GM23248 (cell line): Measurements from ENCODE around the gene RAD21L1. TPM values are rescaled to one million over a fixed set of nuclear protein-coding genes. Genes with fewer than 3 reads are reported as not detected.
A peak's percentile ranks its signal among the peaks of the same experiment; 100 is the strongest.

ENCODE experiments used
- DNase-seq: peaks from one replicate; pipeline ENCODE4 v3.0.0-alpha.2; 2015
- H2AFZ ChIP-seq: fragments of 200-600 bp; sonication (generic); 2 replicates; pipeline ENCODE4 v1.6.1; 2016; ENCODE audit warnings: antibody characterized with exemption
- H3F3A ChIP-seq: fragments of 200-600 bp; sonication (generic); 2 replicates; pipeline ENCODE4 v1.6.1; 2016; ENCODE audit warnings: mild to moderate bottlenecking, antibody characterized with exemption, mixed run types; ENCODE audit not compliant: insufficient read depth
- H3K27ac ChIP-seq: fragments of 200-600 bp; sonication (generic); 2 replicates; pipeline ENCODE4 v1.5.1; 2016; ENCODE audit warnings: mild to moderate bottlenecking
- H3K27me3 ChIP-seq: fragments of 200-600 bp; sonication (generic); replicated peaks from 2 replicates; pipeline ENCODE4 v1.6.1; 2016; ENCODE audit warnings: mild to moderate bottlenecking; ENCODE audit not compliant: insufficient read depth
- H3K36me3 ChIP-seq: fragments of 200-600 bp; sonication (generic); 2 replicates; pipeline ENCODE4 v1.6.1; 2016; ENCODE audit warnings: low read depth, mild to moderate bottlenecking
- H3K4me1 ChIP-seq: fragments of 200-600 bp; sonication (generic); 2 replicates; pipeline ENCODE4 v1.6.1; 2016; ENCODE audit warnings: mild to moderate bottlenecking; ENCODE audit not compliant: insufficient read depth
- H3K4me2 ChIP-seq: fragments of 200-600 bp; sonication (generic); one replicate; pipeline ENCODE4 v1.6.1; 2016; ENCODE audit warnings: mild to moderate bottlenecking; ENCODE audit not compliant: unreplicated experiment
- H3K4me3 ChIP-seq: fragments of 200-600 bp; sonication (generic); 2 replicates; pipeline ENCODE4 v1.5.1; 2016; ENCODE audit warnings: mild to moderate bottlenecking
- H3K79me2 ChIP-seq: fragments of 200-600 bp; sonication (generic); 2 replicates; pipeline ENCODE4 v1.6.1; 2016; ENCODE audit warnings: mild to moderate bottlenecking; ENCODE audit not compliant: insufficient read depth
- H3K9ac ChIP-seq: fragments of 200-600 bp; sonication (generic); 2 replicates; pipeline ENCODE4 v1.6.1; 2016; ENCODE audit warnings: mild to moderate bottlenecking
- H3K9me2 ChIP-seq: fragments of 200-600 bp; sonication (generic); 2 replicates; pipeline ENCODE4 v1.6.1; 2016; ENCODE audit warnings: mixed run types, mild to moderate bottlenecking, moderate library complexity; ENCODE audit not compliant: insufficient read depth
- H3K9me3 ChIP-seq: fragments of 200-600 bp; sonication (generic); one replicate; pipeline ENCODE4 v1.6.1; 2017; ENCODE audit warnings: low read depth
- H4K20me1 ChIP-seq: fragments of 200-600 bp; sonication (generic); 2 replicates; pipeline ENCODE4 v1.6.0; 2016; ENCODE audit not compliant: insufficient read depth
- EZH2 ChIP-seq: fragments of 200-600 bp; sonication (generic); IDR thresholded peaks from 2 replicates; pipeline ENCODE4 v1.6.1; 2018; ENCODE audit warnings: antibody characterized with exemption, mild to moderate bottlenecking; ENCODE audit not compliant: insufficient read depth, poor library complexity, severe bottlenecking
- EZH2phosphoT487 ChIP-seq: fragments of 200-600 bp; sonication (generic); IDR thresholded peaks from 2 replicates; pipeline ENCODE4 v1.6.1; 2018; ENCODE audit warnings: antibody characterized with exemption, moderate library complexity, mild to moderate bottlenecking, low read depth; ENCODE audit not compliant: insufficient read depth
- WGBS, 2 experiments: methylation state at CpG; one replicate each; pipeline ENCODE4 v1.1.6; 2015 to 2017; ENCODE audit warnings: low lambda C conversion rate in 2 of 2, low coverage in 1 of 2; ENCODE audit errors: missing lambda C conversion rate in 2 of 2; 5-methylcytosine and 5-hydroxymethylcytosine counted together
- in situ Hi-C: fragments of 300-500 bp; cut with MboI; formaldehyde crosslinking; loops from 2 replicates; pipeline ENCODE4 v1.15.0; 2020
- polyA plus RNA-seq: library from polyadenylated mRNA; unstranded; fragments of >200 nt; fragmentation: Nextera tagmentation; extraction: Ambion mirVana; gene quantifications from 2 replicates; pipeline ENCODE4 v1.2.1, GENCODE V29; 2016
- total RNA-seq: library from RNA; depleted of rRNA; stranded (reverse); fragments of >200 nt; shearing (Covaris generic); gene quantifications from 2 replicates; pipeline ENCODE4 v1.2.3, GENCODE V29; 2014

RAD21L1 gene
- total and polyA plus RNA-seq, 2 experiments from 2014 or later = 0.16 TPM; not detected in 1

DNA sequence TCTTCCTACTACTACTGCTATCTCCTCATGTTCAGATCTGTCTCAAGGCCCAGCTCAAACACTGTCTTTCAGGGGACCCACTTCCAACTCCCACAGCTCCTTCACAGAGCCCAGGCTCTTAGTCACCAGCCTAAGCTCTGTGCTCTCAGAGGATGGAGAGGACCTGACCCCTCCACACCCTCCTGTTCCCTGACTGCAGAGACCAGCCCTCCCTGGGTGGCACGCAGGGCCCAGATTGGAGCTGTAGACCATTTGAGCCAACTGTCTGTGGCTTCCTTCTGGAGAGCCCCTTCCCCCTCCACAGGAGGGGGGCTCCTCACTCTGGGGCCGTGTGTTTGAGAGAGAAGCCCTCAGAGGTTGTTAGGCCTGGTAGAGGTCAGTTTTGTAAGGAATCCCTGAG, 50.1 kb downstream of the RAD21L1 start:
- Histone ChIP-seq H3K9ac (no peak overlapping the region), H4K20me1 (no peaks in the 10 kb centered on the region), H3K27ac (no peak overlapping the region), H3K36me3 (no peaks in the 10 kb centered on the region), H2AFZ (no peak overlapping the region), H3K4me2 (no peak overlapping the region), H3K4me3 (no peak overlapping the region), H3K9me2 (no peaks in the 10 kb centered on the region), H3K27me3 (no peaks in the 10 kb centered on the region), H3K9me3 (no peaks in the 10 kb centered on the region), H3F3A (no peaks in the 10 kb centered on the region), H3K79me2 (no peaks in the 10 kb centered on the region), H3K4me1 (no peaks in the 10 kb centered on the region; the same call in 1 of the 2 replicates)
- in situ Hi-C loops = no loop called here
- TF ChIP-seq EZH2 (no peak), EZH2phosphoT487 (no peak)
- DNase-seq = no peak
- 85 to 100% methylated on average over 2 of the region's 2 CpGs for WGBS, 2 experiments

DNA sequence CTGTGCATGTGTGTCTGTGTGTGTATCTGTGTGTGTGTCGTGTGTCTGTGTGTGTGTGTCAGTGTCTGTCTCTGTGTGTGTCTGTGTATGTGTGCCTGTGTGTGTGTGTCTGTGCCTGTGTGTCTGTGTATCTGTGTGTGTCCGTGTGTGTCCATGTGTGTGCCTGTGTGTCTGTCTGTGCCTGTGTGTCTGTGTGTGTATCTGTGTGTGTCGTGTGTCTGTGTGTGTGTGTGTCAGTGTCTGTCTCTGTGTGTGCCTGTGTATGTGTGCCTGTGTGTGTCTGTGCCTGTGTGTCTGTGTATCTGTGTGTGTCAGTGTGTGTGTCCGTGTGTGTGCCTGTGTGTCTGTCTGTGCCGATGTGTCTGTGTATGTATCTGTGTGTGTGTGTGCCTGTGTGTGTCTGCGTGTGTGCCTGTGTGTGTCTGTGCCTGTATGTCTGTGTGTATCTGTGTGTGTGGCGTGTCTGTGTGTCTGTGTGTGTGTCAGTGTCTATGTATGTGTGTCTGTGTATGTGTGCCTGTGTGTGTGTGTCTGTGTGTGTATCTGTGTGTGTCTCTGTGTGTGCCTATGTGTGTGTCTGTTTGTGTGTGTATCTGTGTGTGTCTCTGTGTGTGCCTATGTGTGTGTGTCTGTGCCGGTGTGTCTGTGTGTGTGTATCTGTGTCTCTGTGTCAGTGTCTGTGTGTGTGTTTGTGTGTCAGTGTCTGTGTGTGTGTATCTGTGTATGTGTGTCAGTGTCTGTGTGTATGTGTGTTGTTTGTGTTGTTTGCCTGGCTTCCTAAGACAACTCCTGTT, 51.9 kb downstream of the RAD21L1 start:
- Histone ChIP-seq H2AFZ (no peak overlapping the region), H3F3A (no peaks in the 10 kb centered on the region), H4K20me1 (no peaks in the 10 kb centered on the region), H3K27me3 (no peaks in the 10 kb centered on the region), H3K79me2 (no peaks in the 10 kb centered on the region), H3K4me3 (no peak overlapping the region), H3K9me3 (no peaks in the 10 kb centered on the region), H3K9ac (no peak overlapping the region), H3K4me2 (no peak overlapping the region), H3K9me2 (no peaks in the 10 kb centered on the region), H3K27ac (no peak overlapping the region), H3K36me3 (no peaks in the 10 kb centered on the region), H3K4me1 (no peaks in the 10 kb centered on the region; the same call in 1 of the 2 replicates)
- in situ Hi-C loops = no loop called here
- WGBS, 2 experiments = 84 to 85% methylated on average over 8 of the region's 8 CpGs
- DNase-seq = no peak
- no peak for TF ChIP-seq EZH2
- no peak for TF ChIP-seq EZH2phosphoT487

DNA sequence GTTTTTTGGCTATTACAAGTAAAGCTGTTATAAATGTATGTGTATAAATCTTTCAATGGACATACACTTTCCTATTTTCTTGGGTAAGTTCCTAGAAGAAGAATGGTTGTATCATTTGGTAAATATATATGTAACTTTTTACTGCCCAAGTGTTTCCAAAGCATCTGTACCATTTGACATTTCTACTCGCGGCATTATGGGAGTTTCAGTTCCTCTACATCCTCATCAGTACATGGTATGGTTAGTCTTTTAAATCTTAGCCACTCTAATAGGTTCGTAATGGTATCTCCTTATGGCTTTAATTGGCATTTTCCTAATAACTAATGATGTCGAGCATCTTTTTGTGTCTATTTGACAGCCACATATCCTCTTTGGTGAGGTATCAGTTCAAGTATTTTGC, 53.1 kb downstream of the RAD21L1 start:
- Histone ChIP-seq H3K4me3 (no peak overlapping the region), H3K4me2 (no peak overlapping the region), H2AFZ (no peak overlapping the region), H3F3A (no peaks in the 10 kb centered on the region), H3K9ac (no peak overlapping the region), H4K20me1 (no peaks in the 10 kb centered on the region), H3K36me3 (no peaks in the 10 kb centered on the region), H3K9me2 (no peaks in the 10 kb centered on the region), H3K27me3 (no peaks in the 10 kb centered on the region), H3K27ac (no peak overlapping the region), H3K4me1 (no peaks in the 10 kb centered on the region; the same call in 1 of the 2 replicates), H3K9me3 (no peaks in the 10 kb centered on the region), H3K79me2 (no peaks in the 10 kb centered on the region)
- DNase-seq = no peak
- TF ChIP-seq EZH2phosphoT487 (no peak), EZH2 (no peak)
- in situ Hi-C loops = no loop called here
- 89 to 92% methylated on average over 4 of the region's 4 CpGs for WGBS, 2 experiments

DNA sequence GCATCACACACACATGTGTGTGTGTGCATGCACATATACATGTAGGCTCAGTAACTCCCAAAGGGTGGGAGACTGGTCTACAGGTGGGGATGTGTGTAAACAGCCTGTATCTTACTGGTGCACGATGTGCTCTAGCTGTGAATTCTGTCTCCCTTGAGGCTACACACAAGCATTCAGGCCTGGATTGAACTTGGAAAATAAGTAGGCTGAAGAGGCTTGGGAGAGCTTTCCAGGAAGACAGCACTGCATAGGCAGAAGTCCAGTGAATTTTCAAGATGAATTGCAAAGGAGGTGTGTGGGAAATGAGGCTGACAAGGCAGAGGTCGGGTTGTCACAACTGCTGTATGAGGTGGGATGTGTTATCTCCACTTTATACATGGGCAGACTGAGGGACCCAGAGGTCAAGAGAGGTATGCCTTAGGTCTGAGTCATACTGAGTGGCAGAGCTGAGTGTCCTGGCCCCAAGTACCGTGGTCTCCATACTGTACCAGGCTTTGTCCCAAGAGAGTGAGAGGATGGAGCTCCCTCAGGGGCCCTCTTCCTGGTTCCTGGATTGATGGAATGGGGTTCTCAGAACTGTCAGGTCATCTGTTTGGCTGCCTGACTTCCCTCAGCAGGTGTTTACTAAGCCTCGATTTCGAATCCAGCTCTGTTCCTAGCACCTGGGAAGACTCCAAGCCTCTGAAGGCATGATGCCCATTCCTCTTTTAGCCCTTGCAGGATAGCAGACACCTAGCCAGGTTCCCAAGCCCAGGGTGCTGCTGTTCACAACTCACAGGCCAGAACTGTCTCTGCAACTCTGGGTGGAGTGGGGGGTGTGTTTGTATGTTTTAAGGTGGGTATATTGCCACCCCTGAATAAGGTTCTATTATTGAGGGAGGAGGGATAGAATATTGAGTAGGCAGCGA, 54.6 kb downstream of the RAD21L1 start:
- Histone ChIP-seq H3K27me3 (no peaks in the 10 kb centered on the region), H3K9me3 (no peaks in the 10 kb centered on the region), H3K27ac (no peak overlapping the region), H3K9ac (no peak overlapping the region), H3K4me3 (no peak overlapping the region), H3K4me1 (no peaks in the 10 kb centered on the region; the same call in 1 of the 2 replicates), H3K79me2 (no peaks in the 10 kb centered on the region), H3F3A (no peaks in the 10 kb centered on the region), H3K4me2 (no peak overlapping the region), H2AFZ (no peak overlapping the region), H4K20me1 (no peaks in the 10 kb centered on the region), H3K36me3 (no peaks in the 10 kb centered on the region), H3K9me2 (no peaks in the 10 kb centered on the region)
- in situ Hi-C loops = no loop called here
- TF ChIP-seq EZH2 (no peak), EZH2phosphoT487 (no peak)
- peak; percentile 9 for DNase-seq
- 79 to 84% methylated on average over 6 of the region's 6 CpGs for WGBS, 2 experiments
